Measurements from ENCODE around the gene TENM3.
A peak's percentile ranks its signal among the peaks of the same experiment; 100 is the strongest.

TENM3 gene

GRCh38 chr4:182531555-182532162 is 288.5 kb downstream of the TENM3 start:
- peak overlapping the region; percentile 7 for H3K9ac ChIP-seq (ENCODE audit: low read length)
- peak overlapping the region; percentile 4 for H3K27ac ChIP-seq (ENCODE audit: low read depth, low read length)
- no peak overlapping the region for H3K4me3 ChIP-seq (ENCODE audit: low read depth in 1 of 2, low read length in 2 of 2)
- H3K9me3 ChIP-seq (ENCODE audit: low read length) = no peaks in the 10 kb centered on the region
- no peaks in the 10 kb centered on the region for H3K36me3 ChIP-seq (ENCODE audit: insufficient read depth, low read length)
- H3K27me3 ChIP-seq (ENCODE audit: control insufficient read depth in 1 of 2, insufficient read depth in 2 of 2, low read length in 2 of 2) = no peaks in the 10 kb centered on the region
- H3K4me1 ChIP-seq (ENCODE audit: insufficient read depth, low read length) = peaks cover 50% of the 10 kb centered on the region

DNA sequence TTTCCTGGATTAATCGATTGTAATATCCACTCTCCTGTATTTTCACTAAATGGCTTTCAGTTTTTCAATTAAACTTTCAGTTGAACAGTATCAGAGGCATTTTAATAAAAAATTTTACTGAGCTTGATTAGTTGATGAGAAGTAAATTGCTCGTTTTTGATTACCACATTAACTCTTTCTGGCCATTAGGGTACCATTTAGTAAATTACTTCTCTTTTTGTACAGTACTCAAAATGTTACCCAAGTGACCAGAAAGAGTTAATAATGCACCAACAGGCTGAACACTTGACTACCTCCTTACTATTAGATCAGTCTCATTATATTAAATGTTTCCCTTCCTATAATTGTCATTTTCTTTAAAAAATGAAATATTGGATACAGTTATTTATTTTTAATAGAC is 289.2 kb downstream of the TENM3 start:
- Histone ChIP-seq H3K27ac (ENCODE audit: low read depth, low read length) (no peak overlapping the region), H3K27me3 (ENCODE audit: control insufficient read depth in 1 of 2, insufficient read depth in 2 of 2, low read length in 2 of 2) (no peaks in the 10 kb centered on the region), H3K36me3 (ENCODE audit: insufficient read depth, low read length) (no peaks in the 10 kb centered on the region), H3K4me1 (ENCODE audit: insufficient read depth, low read length) (peaks cover 55% of the 10 kb centered on the region), H3K9ac (ENCODE audit: low read length) (no peak overlapping the region), H3K4me3 (ENCODE audit: low read depth in 1 of 2, low read length in 2 of 2) (no peak overlapping the region), H3K9me3 (ENCODE audit: low read length) (no peaks in the 10 kb centered on the region)

- Histone ChIP-seq H3K27ac (ENCODE audit: low read depth, low read length) (no peak overlapping the region), H3K9ac (ENCODE audit: low read length) (no peak overlapping the region), H3K4me1 (ENCODE audit: insufficient read depth, low read length) (peaks cover 62% of the 10 kb centered on the region), H3K4me3 (ENCODE audit: low read depth in 1 of 2, low read length in 2 of 2) (no peak overlapping the region), H3K36me3 (ENCODE audit: insufficient read depth, low read length) (no peaks in the 10 kb centered on the region), H3K27me3 (ENCODE audit: control insufficient read depth in 1 of 2, insufficient read depth in 2 of 2, low read length in 2 of 2) (no peaks in the 10 kb centered on the region), H3K9me3 (ENCODE audit: low read length) (no peaks in the 10 kb centered on the region)
These were observed 290.8 kb downstream of the TENM3 start for GRCh38 chr4:182533964-182534363.

DNA sequence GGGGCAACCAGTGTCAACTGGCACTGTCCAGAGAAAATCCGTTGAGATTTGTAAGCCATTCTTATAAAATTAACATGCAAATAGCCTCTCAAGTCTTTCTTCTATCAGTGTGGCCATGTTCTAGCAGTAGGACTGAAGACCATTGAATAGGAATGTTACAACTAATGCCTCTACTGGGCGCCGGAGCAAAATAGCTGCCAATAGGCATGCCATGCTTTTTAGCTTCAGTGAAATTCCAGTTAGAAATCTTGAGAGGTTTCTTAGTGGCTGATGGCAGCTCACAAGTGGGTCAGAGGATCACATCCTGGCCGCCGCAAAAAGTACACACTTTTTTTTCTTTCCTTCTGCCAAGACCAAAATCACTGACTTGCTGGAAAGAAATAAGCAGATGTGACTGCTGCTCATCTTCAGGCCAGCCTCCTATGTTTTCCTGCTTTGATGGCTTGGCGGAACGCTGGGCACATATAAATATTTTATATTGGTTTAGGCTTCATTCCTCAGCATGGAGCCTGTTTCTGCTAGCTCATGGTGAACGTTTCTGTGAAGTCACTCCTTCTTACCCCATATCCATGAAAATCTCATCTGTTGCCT is 293.1 kb downstream of the TENM3 start:
- Histone ChIP-seq H3K4me3 (ENCODE audit: low read depth in 1 of 2, low read length in 2 of 2) (no peak overlapping the region), H3K4me1 (ENCODE audit: insufficient read depth, low read length) (peaks cover 43% of the 10 kb centered on the region), H3K36me3 (ENCODE audit: insufficient read depth, low read length) (no peaks in the 10 kb centered on the region), H3K27ac (ENCODE audit: low read depth, low read length) (no peak overlapping the region), H3K9ac (ENCODE audit: low read length) (no peak overlapping the region), H3K9me3 (ENCODE audit: low read length) (no peaks in the 10 kb centered on the region), H3K27me3 (ENCODE audit: control insufficient read depth in 1 of 2, insufficient read depth in 2 of 2, low read length in 2 of 2) (no peaks in the 10 kb centered on the region)

GRCh38 chr4:182537031-182537795 is 294.0 kb downstream of the TENM3 start:
- Histone ChIP-seq H3K27ac (ENCODE audit: low read depth, low read length) (no peak overlapping the region), H3K27me3 (ENCODE audit: control insufficient read depth in 1 of 2, insufficient read depth in 2 of 2, low read length in 2 of 2) (no peaks in the 10 kb centered on the region), H3K9ac (ENCODE audit: low read length) (no peak overlapping the region), H3K36me3 (ENCODE audit: insufficient read depth, low read length) (no peaks in the 10 kb centered on the region), H3K4me1 (ENCODE audit: insufficient read depth, low read length) (peaks cover 34% of the 10 kb centered on the region), H3K9me3 (ENCODE audit: low read length) (no peaks in the 10 kb centered on the region), H3K4me3 (ENCODE audit: low read depth in 1 of 2, low read length in 2 of 2) (peak overlapping the region in 1 of 2 donors; percentile 4)

DNA sequence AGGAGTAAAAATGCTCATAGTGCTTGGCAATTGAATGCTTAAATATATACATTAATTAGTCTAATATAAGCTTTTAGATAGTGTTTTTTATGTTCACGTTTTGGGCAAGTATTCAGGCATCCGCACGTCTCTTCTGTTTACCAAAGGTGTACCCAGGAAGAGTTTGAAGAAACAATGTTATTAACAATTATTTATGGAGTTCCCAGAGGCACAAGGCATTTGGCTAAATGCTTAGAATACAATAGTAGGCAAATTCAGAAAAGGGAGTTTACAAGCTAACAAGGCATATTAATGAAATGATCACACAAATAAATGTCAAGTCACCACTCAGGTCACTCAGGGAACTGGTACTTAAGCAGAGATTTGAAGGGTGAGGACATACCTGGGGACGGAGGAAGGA is 294.8 kb downstream of the TENM3 start:
- Histone ChIP-seq H3K9me3 (ENCODE audit: low read length) (no peaks in the 10 kb centered on the region), H3K27me3 (ENCODE audit: control insufficient read depth in 1 of 2, insufficient read depth in 2 of 2, low read length in 2 of 2) (no peaks in the 10 kb centered on the region), H3K9ac (ENCODE audit: low read length) (no peak overlapping the region), H3K4me1 (ENCODE audit: insufficient read depth, low read length) (peaks cover 31% of the 10 kb centered on the region), H3K27ac (ENCODE audit: low read depth, low read length) (no peak overlapping the region), H3K4me3 (ENCODE audit: low read depth in 1 of 2, low read length in 2 of 2) (no peak overlapping the region), H3K36me3 (ENCODE audit: insufficient read depth, low read length) (no peaks in the 10 kb centered on the region)

GRCh38 chr4:182540496-182540895 is 297.3 kb downstream of the TENM3 start:
- H3K9ac ChIP-seq (ENCODE audit: low read length) = no peak overlapping the region
- H3K27ac ChIP-seq (ENCODE audit: low read depth, low read length) = no peak overlapping the region

DNA sequence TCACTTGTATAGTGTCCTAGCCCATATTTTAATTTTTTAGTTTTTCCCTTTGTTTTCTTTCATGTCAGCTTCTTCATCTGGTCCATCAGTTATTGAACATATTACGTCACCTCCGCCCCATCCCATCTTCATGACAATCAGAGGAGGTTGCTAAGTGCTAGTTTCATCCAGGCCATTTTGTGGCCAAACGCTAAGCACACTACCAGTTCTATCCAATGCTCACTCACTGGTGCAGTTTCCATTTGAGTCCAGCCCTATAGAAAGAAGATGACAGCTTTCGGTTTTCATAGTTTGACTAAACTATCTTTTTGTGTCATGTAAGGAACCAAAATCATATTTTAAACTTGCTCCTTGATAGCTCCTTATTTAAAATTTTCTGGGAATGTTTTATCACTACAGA is 304.2 kb downstream of the TENM3 start:
- peaks cover 16% of the 10 kb centered on the region for H3K4me1 ChIP-seq (ENCODE audit: insufficient read depth, low read length)
- no peaks in the 10 kb centered on the region for H3K27me3 ChIP-seq (ENCODE audit: control insufficient read depth in 1 of 2, insufficient read depth in 2 of 2, low read length in 2 of 2)
- no peak overlapping the region for H3K9ac ChIP-seq (ENCODE audit: low read length)
- no peaks in the 10 kb centered on the region for H3K9me3 ChIP-seq (ENCODE audit: low read length)
- no peak overlapping the region for H3K4me3 ChIP-seq (ENCODE audit: low read depth in 1 of 2, low read length in 2 of 2)
- no peak overlapping the region for H3K27ac ChIP-seq (ENCODE audit: low read depth, low read length)
- H3K36me3 ChIP-seq (ENCODE audit: insufficient read depth, low read length) = no peaks in the 10 kb centered on the region

More at GRCh38 chr4:182540496-182540895, 297.3 kb downstream of the TENM3 start:
- Histone ChIP-seq H3K4me1 (ENCODE audit: insufficient read depth, low read length) (peaks cover 18% of the 10 kb centered on the region), H3K27me3 (ENCODE audit: control insufficient read depth in 1 of 2, insufficient read depth in 2 of 2, low read length in 2 of 2) (no peaks in the 10 kb centered on the region), H3K4me3 (ENCODE audit: low read depth in 1 of 2, low read length in 2 of 2) (no peak overlapping the region), H3K36me3 (ENCODE audit: insufficient read depth, low read length) (no peaks in the 10 kb centered on the region), H3K9me3 (ENCODE audit: low read length) (no peaks in the 10 kb centered on the region)

GRCh38 chr4:182548156-182548555 is 305.0 kb downstream of the TENM3 start:
- Histone ChIP-seq H3K27ac (ENCODE audit: low read depth, low read length) (no peak overlapping the region), H3K4me3 (ENCODE audit: low read depth in 1 of 2, low read length in 2 of 2) (no peak overlapping the region), H3K9me3 (ENCODE audit: low read length) (no peaks in the 10 kb centered on the region), H3K9ac (ENCODE audit: low read length) (no peak overlapping the region), H3K36me3 (ENCODE audit: insufficient read depth, low read length) (no peaks in the 10 kb centered on the region), H3K4me1 (ENCODE audit: insufficient read depth, low read length) (peaks cover 16% of the 10 kb centered on the region), H3K27me3 (ENCODE audit: control insufficient read depth in 1 of 2, insufficient read depth in 2 of 2, low read length in 2 of 2) (no peaks in the 10 kb centered on the region)

GRCh38 chr4:182549356-182549755 is 306.2 kb downstream of the TENM3 start:
- Histone ChIP-seq H3K9me3 (ENCODE audit: low read length) (no peaks in the 10 kb centered on the region), H3K27ac (ENCODE audit: low read depth, low read length) (no peak overlapping the region), H3K4me1 (ENCODE audit: insufficient read depth, low read length) (peaks cover 16% of the 10 kb centered on the region), H3K27me3 (ENCODE audit: control insufficient read depth in 1 of 2, insufficient read depth in 2 of 2, low read length in 2 of 2) (no peaks in the 10 kb centered on the region), H3K36me3 (ENCODE audit: insufficient read depth, low read length) (no peaks in the 10 kb centered on the region), H3K4me3 (ENCODE audit: low read depth in 1 of 2, low read length in 2 of 2) (no peak overlapping the region), H3K9ac (ENCODE audit: low read length) (no peak overlapping the region)

- Histone ChIP-seq H3K4me3 (ENCODE audit: low read depth in 1 of 2, low read length in 2 of 2) (no peak overlapping the region), H3K9me3 (ENCODE audit: low read length) (no peaks in the 10 kb centered on the region), H3K27me3 (ENCODE audit: control insufficient read depth in 1 of 2, insufficient read depth in 2 of 2, low read length in 2 of 2) (no peaks in the 10 kb centered on the region), H3K27ac (ENCODE audit: low read depth, low read length) (no peak overlapping the region), H3K4me1 (ENCODE audit: insufficient read depth, low read length) (peaks cover 24% of the 10 kb centered on the region), H3K36me3 (ENCODE audit: insufficient read depth, low read length) (no peaks in the 10 kb centered on the region), H3K9ac (ENCODE audit: low read length) (no peak overlapping the region)
These were observed 309.7 kb downstream of the TENM3 start for GRCh38 chr4:182552948-182553347.
